ENCODE data around the gene DAPP1. TPM values are rescaled to one million over a fixed set of nuclear protein-coding genes. Genes with fewer than 3 reads are reported as not detected.
A peak's percentile ranks its signal among the peaks of the same experiment; 100 is the strongest.

The DAPP1 gene
- total RNA-seq, 4 donors from 2014 or later: 0.73 to 6.3 (median 1.8) TPM

GRCh38 chr4:99808260-99808857, 8.3 kb upstream of the DAPP1 start:
- 40 to 52% methylated on average over 13 of the region's 13 CpGs for WGBS, 2 donors (ENCODE audit: low coverage in 1 of 2)
- Histone ChIP-seq H3K36me3 (no peaks in the 10 kb centered on the region), H3K27ac (no peak overlapping the region), H3K9me3 (no peaks in the 10 kb centered on the region), H3K27me3 (no peaks in the 10 kb centered on the region), H3K4me3 (no peak overlapping the region), H3K4me1 (peaks cover 0 to 24% (median 5%) of the 10 kb centered on the region in 3 donors)
- ATAC-seq: no peak
- TF ChIP-seq POLR2A (IDR thresholded peaks at IDR 0.05): no peak
- TF ChIP-seq, protein P1, sequence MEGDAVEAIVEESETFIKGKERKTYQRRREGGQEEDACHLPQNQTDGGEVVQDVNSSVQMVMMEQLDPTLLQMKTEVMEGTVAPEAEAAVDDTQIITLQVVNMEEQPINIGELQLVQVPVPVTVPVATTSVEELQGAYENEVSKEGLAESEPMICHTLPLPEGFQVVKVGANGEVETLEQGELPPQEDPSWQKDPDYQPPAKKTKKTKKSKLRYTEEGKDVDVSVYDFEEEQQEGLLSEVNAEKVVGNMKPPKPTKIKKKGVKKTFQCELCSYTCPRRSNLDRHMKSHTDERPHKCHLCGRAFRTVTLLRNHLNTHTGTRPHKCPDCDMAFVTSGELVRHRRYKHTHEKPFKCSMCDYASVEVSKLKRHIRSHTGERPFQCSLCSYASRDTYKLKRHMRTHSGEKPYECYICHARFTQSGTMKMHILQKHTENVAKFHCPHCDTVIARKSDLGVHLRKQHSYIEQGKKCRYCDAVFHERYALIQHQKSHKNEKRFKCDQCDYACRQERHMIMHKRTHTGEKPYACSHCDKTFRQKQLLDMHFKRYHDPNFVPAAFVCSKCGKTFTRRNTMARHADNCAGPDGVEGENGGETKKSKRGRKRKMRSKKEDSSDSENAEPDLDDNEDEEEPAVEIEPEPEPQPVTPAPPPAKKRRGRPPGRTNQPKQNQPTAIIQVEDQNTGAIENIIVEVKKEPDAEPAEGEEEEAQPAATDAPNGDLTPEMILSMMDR (IDR thresholded peaks at IDR 0.05): peak in 2 of 4 experiments; percentile 18 to 53

DNA sequence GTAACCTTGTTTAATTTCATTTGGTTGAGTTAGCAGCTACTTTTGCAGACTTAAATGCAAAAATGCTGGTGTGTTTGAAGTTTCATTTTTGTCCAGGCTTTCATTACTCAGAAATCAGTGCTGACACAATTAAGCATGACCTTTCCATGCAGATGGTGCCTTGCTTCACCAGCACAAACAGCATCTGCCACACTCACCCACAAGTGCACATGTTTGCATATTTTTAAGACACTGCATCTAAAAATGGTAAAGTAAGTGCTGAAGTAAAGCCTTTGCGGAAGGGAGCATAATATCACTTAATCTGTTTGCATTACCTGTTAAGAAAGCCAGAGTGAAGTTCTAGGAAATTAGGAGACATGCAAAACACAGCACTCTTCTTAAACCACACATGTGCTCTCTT, 7.3 kb upstream of the DAPP1 start:
- ATAC-seq: no peak
- Histone ChIP-seq H3K27me3 (no peaks in the 10 kb centered on the region), H3K36me3 (no peaks in the 10 kb centered on the region), H3K9me3 (no peaks in the 10 kb centered on the region), H3K27ac (no peak overlapping the region), H3K4me3 (no peak overlapping the region), H3K4me1 (peaks cover 0 to 19% (median 2%) of the 10 kb centered on the region in 3 donors)
- 37 to 50% methylated on average over 1 of the region's 1 CpG for WGBS, 2 donors (ENCODE audit: low coverage in 1 of 2)
- TF ChIP-seq, protein P1 (IDR thresholded peaks at IDR 0.05): no peak
- no peak for TF ChIP-seq POLR2AphosphoS5 (IDR thresholded peaks at IDR 0.05)
- no peak for TF ChIP-seq EP300 (IDR thresholded peaks at IDR 0.05)
- no peak for TF ChIP-seq POLR2A (IDR thresholded peaks at IDR 0.05)

GRCh38 chr4:99810536-99810935, 6.1 kb upstream of the DAPP1 start:
- no peak overlapping the region for H3K4me3 ChIP-seq
- no peaks in the 10 kb centered on the region for H3K27me3 ChIP-seq
- peaks cover 0 to 19% (median 2%) of the 10 kb centered on the region in 3 donors for H3K4me1 ChIP-seq
- H3K9me3 ChIP-seq: no peaks in the 10 kb centered on the region
- no peak overlapping the region for H3K27ac ChIP-seq
- TF ChIP-seq EP300 (IDR thresholded peaks at IDR 0.05) (no peak), POLR2AphosphoS5 (IDR thresholded peaks at IDR 0.05) (no peak), POLR2A (IDR thresholded peaks at IDR 0.05) (no peak)
- TF ChIP-seq, protein P1 (IDR thresholded peaks at IDR 0.05): no peak
- no peaks in the 10 kb centered on the region for H3K36me3 ChIP-seq
- ATAC-seq: peak; percentile 37

- ATAC-seq: no peak
- peaks cover 0 to 19% (median 2%) of the 10 kb centered on the region in 3 donors for H3K4me1 ChIP-seq
- no peak overlapping the region for H3K27ac ChIP-seq
- no peak overlapping the region for H3K4me3 ChIP-seq
- 74 to 80% methylated on average over 1 of the region's 1 CpG for WGBS, 2 donors (ENCODE audit: low coverage in 1 of 2)
- H3K27me3 ChIP-seq: no peaks in the 10 kb centered on the region
- H3K36me3 ChIP-seq: no peaks in the 10 kb centered on the region
- no peaks in the 10 kb centered on the region for H3K9me3 ChIP-seq
- no peak for TF ChIP-seq POLR2AphosphoS5 (IDR thresholded peaks at IDR 0.05)
- no peak for TF ChIP-seq EP300 (IDR thresholded peaks at IDR 0.05)
Observed at GRCh38 chr4:99811117-99811516, 5.5 kb upstream of the DAPP1 start.

DNA sequence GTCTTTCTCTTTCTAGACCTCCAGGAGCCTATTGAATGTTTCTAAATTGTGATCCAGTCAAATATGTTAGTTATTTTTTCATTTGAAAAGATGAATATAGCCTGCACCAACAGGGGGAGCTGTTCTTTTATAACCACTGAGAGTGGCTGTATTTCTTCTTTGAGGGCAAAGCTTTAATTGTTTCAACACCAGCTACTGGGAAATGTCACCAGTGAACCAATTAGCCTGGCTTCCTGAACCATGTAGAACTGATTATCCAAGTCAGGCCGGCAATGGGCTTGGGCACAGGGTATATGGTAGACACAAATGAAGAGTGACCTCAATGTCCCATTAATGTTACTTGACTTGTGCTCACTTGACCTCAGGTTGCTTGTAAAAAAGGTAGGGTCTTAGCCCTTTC, 4.8 kb upstream of the DAPP1 start:
- no peak overlapping the region for H3K4me3 ChIP-seq
- H3K36me3 ChIP-seq: no peaks in the 10 kb centered on the region
- no peak overlapping the region for H3K27ac ChIP-seq
- ATAC-seq: peak; percentile 28
- peaks cover 0 to 19% (median 2%) of the 10 kb centered on the region in 3 donors for H3K4me1 ChIP-seq
- H3K27me3 ChIP-seq: no peaks in the 10 kb centered on the region
- no peak for TF ChIP-seq POLR2A (IDR thresholded peaks at IDR 0.05)
- TF ChIP-seq, protein P1 (IDR thresholded peaks at IDR 0.05): peak; percentile 9 to 34 (median 23)
- TF ChIP-seq POLR2AphosphoS5 (IDR thresholded peaks at IDR 0.05): no peak
- no peak for TF ChIP-seq EP300 (IDR thresholded peaks at IDR 0.05)
- no peaks in the 10 kb centered on the region for H3K9me3 ChIP-seq
- 60 to 78% methylated on average over 1 of the region's 1 CpG for WGBS, 2 donors (ENCODE audit: low coverage in 1 of 2)

Data from gastroesophageal sphincter (tissue), 4 donors.